Keratinocyte (primary cell): Measurements from ENCODE around the gene AARSD1. TPM values are rescaled to one million over a fixed set of nuclear protein-coding genes. Genes with fewer than 3 reads are reported as not detected.

Experiments
- DNase-seq: peaks from one replicate; pipeline ENCODE4 v3.0.0-alpha.2; 2011; ENCODE audit warnings: low read depth, missing footprints, low spot score
- FAIRE-seq: peaks from 2 replicates; lab custom pipeline; 2011; peaks lifted over from hg19 to GRCh38; lab: Jason Lieb, UNC
- H2AFZ ChIP-seq: 2 replicates; pipeline ENCODE4 v1.6.0; 2012; ENCODE audit warnings: low read length, control low read depth, inconsistent platforms; ENCODE audit not compliant: control insufficient read depth
- H3K27ac ChIP-seq: 2 replicates; pipeline ENCODE4 v1.5.1; 2011; ENCODE audit warnings: low read length; ENCODE audit not compliant: control insufficient read depth, insufficient read depth
- H3K27me3 ChIP-seq: 3 replicates; pipeline ENCODE4 v1.6.0; 2011; ENCODE audit warnings: low read length; ENCODE audit not compliant: control insufficient read depth, insufficient read depth; ENCODE audit errors: extremely low read depth
- H3K36me3 ChIP-seq, 2 experiments: 2 replicates in 1 of 2; 3 replicates in 1 of 2; pipeline ENCODE4 v1.5.1; 2011; ENCODE audit warnings: low read length in 2 of 2, mild to moderate bottlenecking in 1 of 2; ENCODE audit not compliant: control insufficient read depth in 2 of 2, insufficient read depth in 2 of 2; ENCODE audit errors: extremely low read depth in 1 of 2
- H3K4me1 ChIP-seq: 3 replicates; pipeline ENCODE4 v1.5.1; 2011; ENCODE audit warnings: low read length; ENCODE audit not compliant: control insufficient read depth, insufficient read depth; ENCODE audit errors: extremely low read depth
- H3K4me2 ChIP-seq: 3 replicates; pipeline ENCODE4 v1.6.0; 2011; ENCODE audit warnings: low read depth, low read length; ENCODE audit not compliant: control insufficient read depth, insufficient read depth; ENCODE audit errors: extremely low read depth
- H3K4me3 ChIP-seq, 3 experiments: fragments of 200-600 bp in 1 of 3; sonication (generic) in 1 of 3; 2 replicates in 2 of 3; 3 replicates in 1 of 3; pipeline ENCODE4 v1.5.1; 2011 to 2016; ENCODE audit warnings: low read length in 3 of 3, mild to moderate bottlenecking in 3 of 3, control low read depth in 2 of 3, inconsistent platforms in 1 of 3, low read depth in 1 of 3, mixed read lengths in 1 of 3, mixed run types in 1 of 3, moderate library complexity in 1 of 3; ENCODE audit not compliant: control insufficient read depth in 2 of 3, insufficient read depth in 2 of 3; ENCODE audit errors: extremely low read depth in 1 of 3
- H3K79me2 ChIP-seq: 2 replicates; pipeline ENCODE4 v1.6.0; 2012; ENCODE audit warnings: low read length; ENCODE audit not compliant: control insufficient read depth, insufficient read depth
- H3K9ac ChIP-seq: 3 replicates; pipeline ENCODE4 v1.6.0; 2011; ENCODE audit warnings: low read length; ENCODE audit not compliant: control insufficient read depth, insufficient read depth; ENCODE audit errors: extremely low read depth
- H3K9me1 ChIP-seq: 3 replicates; pipeline ENCODE4 v1.6.0; 2011; ENCODE audit warnings: low read length; ENCODE audit not compliant: control insufficient read depth, insufficient read depth; ENCODE audit errors: extremely low read depth
- H3K9me3 ChIP-seq: 2 replicates; pipeline ENCODE4 v1.5.1; 2012; ENCODE audit warnings: low read depth, low read length; ENCODE audit not compliant: control insufficient read depth
- H4K20me1 ChIP-seq: 3 replicates; pipeline ENCODE4 v1.6.0; 2011; ENCODE audit warnings: low read length; ENCODE audit not compliant: control insufficient read depth, insufficient read depth; ENCODE audit errors: extremely low read depth
- EZH2 ChIP-seq: IDR thresholded peaks from one replicate; pipeline ENCODE4 v1.6.1; 2012; ENCODE audit warnings: inconsistent platforms, mild to moderate bottlenecking, low read length, moderate library complexity
- dilution Hi-C: fragments of 300-500 bp; cut with MboI; formaldehyde crosslinking; loops from one replicate; pipeline ENCODE4 v1.7.0; 2020; ENCODE audit warnings: low sequenced_read_pairs; ENCODE audit not compliant: extremely low pct_ligation_motif_present
- polyA plus RNA-seq, 5 experiments: library from polyadenylated mRNA; depleted of rRNA in 3 of 5; stranded (reverse) in 3 of 5; stranded (forward) in 1 of 5; unstranded in 1 of 5; fragments of >200 nt; gene quantifications; 1 replicate in 1 of 5; 2 replicates in 3 of 5; 3 replicates in 1 of 5; pipeline versions ENCODE4 v1.2.1 to v1.2.3, GENCODE V29; 2011 to 2012; ENCODE audit warnings: missing spikeins in 2 of 5, low read depth in 1 of 5, low replicate concordance in 1 of 5
- TF ChIP-seq, protein P1 (sequence below), 3 experiments: IDR thresholded peaks in 1 of 3; conservative IDR thresholded peaks in 1 of 3; optimal IDR thresholded peaks in 1 of 3; 2 replicates in 2 of 3; 3 replicates in 1 of 3; pipeline versions ENCODE3 to v1.5.1; 2011; ENCODE audit warnings: low read length in 3 of 3, mild to moderate bottlenecking in 3 of 3, moderate library complexity in 2 of 3, control low read depth in 1 of 3, inconsistent platforms in 1 of 3; ENCODE audit not compliant: insufficient read depth in 2 of 3; ENCODE audit errors: extremely low read depth in 1 of 3

AARSD1 gene
- polyA plus RNA-seq, 1 donor (not counting 4 experiments of a cell fraction or from before 2014, with no cell fraction given), result 49.3 TPM

DNA sequence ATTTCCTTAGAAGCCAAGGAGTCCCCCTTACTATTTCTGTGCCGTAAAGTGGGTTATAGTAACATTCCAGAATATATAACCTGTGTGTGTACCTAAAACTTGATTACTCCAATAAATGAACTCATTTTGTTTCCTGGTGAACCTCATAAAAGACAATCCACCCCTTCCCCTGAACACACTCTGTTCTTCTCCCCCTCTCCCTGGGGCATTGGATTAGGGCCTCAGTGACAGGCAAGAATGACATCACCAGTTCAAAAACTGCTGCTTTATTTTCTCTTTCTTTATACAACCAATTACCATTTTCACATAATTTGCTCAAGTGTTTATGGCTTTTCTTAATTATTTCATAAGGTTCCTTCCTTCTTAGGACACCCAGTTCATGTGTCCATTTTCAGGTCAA, 17.4 kb downstream of the AARSD1 start:
- Histone ChIP-seq H3K36me3 (peaks cover 10 to 14% of the 10 kb centered on the region in 2 experiments), H3K9me1 (no peaks in the 10 kb centered on the region), H3K4me1 (no peaks in the 10 kb centered on the region), H3K27ac (no peak overlapping the region), H3K9ac (no peak overlapping the region), H2AFZ (no peak overlapping the region), H4K20me1 (no peaks in the 10 kb centered on the region), H3K79me2 (no peaks in the 10 kb centered on the region), H3K4me2 (no peak overlapping the region), H3K9me3 (no peaks in the 10 kb centered on the region), H3K27me3 (no peaks in the 10 kb centered on the region), H3K4me3 (no peak overlapping the region)
- no peak for FAIRE-seq
- TF ChIP-seq, protein P1, sequence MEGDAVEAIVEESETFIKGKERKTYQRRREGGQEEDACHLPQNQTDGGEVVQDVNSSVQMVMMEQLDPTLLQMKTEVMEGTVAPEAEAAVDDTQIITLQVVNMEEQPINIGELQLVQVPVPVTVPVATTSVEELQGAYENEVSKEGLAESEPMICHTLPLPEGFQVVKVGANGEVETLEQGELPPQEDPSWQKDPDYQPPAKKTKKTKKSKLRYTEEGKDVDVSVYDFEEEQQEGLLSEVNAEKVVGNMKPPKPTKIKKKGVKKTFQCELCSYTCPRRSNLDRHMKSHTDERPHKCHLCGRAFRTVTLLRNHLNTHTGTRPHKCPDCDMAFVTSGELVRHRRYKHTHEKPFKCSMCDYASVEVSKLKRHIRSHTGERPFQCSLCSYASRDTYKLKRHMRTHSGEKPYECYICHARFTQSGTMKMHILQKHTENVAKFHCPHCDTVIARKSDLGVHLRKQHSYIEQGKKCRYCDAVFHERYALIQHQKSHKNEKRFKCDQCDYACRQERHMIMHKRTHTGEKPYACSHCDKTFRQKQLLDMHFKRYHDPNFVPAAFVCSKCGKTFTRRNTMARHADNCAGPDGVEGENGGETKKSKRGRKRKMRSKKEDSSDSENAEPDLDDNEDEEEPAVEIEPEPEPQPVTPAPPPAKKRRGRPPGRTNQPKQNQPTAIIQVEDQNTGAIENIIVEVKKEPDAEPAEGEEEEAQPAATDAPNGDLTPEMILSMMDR (optimal IDR thresholded peaks at IDR 0.05 in 1 of 3, IDR thresholded peaks at IDR 0.05 in 1 of 3, conservative IDR thresholded peaks at IDR 0.05 in 1 of 3; ENCODE audit: extremely low read depth in 1 of 3, insufficient read depth in 2 of 3, low read length in 3 of 3), result no peak
- TF ChIP-seq EZH2, result no peak
- dilution Hi-C loops, result loop anchor here (25.0 kb wide), 1 partner anchor 110 kb away; the partner anchor contains the start of genes AOC2 and PSME3
- no peak for DNase-seq

DNA sequence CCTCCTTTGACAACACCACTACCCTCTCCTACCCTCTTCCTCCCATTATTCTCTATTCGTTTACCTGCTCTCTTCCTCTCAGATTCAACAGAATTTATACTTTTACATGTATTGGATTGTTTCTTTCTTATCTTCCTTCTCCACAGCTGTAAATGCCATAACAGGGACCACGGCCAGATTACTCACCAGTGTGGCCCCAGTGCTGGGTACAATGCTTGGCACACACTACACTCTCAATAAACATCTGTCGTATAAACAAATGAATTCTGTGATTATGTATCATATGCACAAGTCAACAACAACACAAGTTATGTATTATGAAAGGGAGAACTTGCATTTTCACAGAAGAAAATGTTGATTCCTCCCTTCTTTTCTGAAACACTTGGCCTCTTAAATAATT, 20.0 kb downstream of the AARSD1 start:
- Histone ChIP-seq H3K27ac (no peak overlapping the region), H3K27me3 (no peaks in the 10 kb centered on the region), H3K4me3 (no peak overlapping the region), H3K79me2 (no peaks in the 10 kb centered on the region), H3K9me1 (no peaks in the 10 kb centered on the region), H3K9me3 (no peaks in the 10 kb centered on the region), H3K4me1 (no peaks in the 10 kb centered on the region), H3K4me2 (no peak overlapping the region), H4K20me1 (no peaks in the 10 kb centered on the region), H3K9ac (no peak overlapping the region), H2AFZ (no peak overlapping the region), H3K36me3 (peaks cover 0 to 4% of the 10 kb centered on the region in 2 experiments)
- FAIRE-seq, result no peak
- dilution Hi-C loops, result loop anchor here (25.0 kb wide), 1 partner anchor 107 kb away; the partner anchor contains the start of genes AOC2 and PSME3
- no peak for DNase-seq
- no peak for TF ChIP-seq EZH2
- TF ChIP-seq, protein P1 (optimal IDR thresholded peaks at IDR 0.05 in 1 of 3, IDR thresholded peaks at IDR 0.05 in 1 of 3, conservative IDR thresholded peaks at IDR 0.05 in 1 of 3; ENCODE audit: extremely low read depth in 1 of 3, insufficient read depth in 2 of 3, low read length in 3 of 3), result no peak
